ENCODE results near the gene ARHGEF4. TPM values are rescaled to one million over a fixed set of nuclear protein-coding genes. Genes with fewer than 3 reads are reported as not detected.

Gene ARHGEF4
- total and polyA plus RNA-seq, 7 donors, result 1.7 to 32.4 (median 17.2) TPM; not detected in 1

DNA sequence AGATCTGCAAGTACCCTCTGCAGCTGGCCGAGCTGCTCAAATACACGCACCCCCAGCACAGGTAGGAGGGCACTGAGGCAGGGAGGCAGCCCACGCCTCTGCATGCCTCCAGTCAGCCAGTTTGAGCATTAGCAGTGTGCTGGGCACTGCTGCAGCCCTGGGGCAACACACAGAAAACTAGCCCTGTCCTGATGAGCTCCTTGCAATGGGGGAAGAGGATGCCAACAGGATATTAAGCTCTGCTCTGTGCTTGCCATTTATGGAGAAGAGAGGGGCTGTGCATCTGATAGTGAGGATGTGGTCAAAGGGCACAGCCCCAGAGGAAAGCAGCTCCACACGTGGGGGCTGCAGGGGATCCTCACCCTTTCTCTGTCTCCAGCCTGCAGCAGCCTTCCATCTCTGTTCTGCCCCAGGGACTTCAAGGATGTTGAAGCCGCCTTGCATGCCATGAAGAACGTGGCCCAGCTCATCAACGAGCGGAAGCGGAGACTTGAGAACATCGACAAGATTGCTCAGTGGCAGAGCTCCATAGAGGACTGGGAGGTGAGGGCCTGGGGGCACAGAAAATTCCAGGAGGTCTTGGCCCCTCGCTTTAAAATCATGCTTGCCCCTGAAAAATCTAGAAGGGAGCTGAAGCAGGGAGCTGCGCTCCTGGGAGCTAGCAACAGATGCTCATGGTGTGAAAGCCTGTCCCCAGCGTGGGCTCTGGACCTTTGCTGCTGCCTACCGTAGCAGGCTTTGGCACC lies 204.9 kb downstream of the ARHGEF4 start:
- Histone ChIP-seq H3K36me3 (peaks cover 0 to 30% (median 4%) of the 10 kb centered on the region in 4 donors), H3K27me3 (no peaks in the 10 kb centered on the region), H3K4me1 (peaks cover 0 to 13% (median 10%) of the 10 kb centered on the region in 4 donors), H3K4me3 (no peak overlapping the region), H3K9me3 (no peaks in the 10 kb centered on the region), H3K27ac (no peak overlapping the region)
- peak; percentile 26 for DNase-seq
- 85 to 90% methylated on average over 14 of the region's 14 CpGs for WGBS, 2 donors
- intact Hi-C loops (cut with DNase I), result no loop called here
- no peak for TF ChIP-seq POLR2AphosphoS5 (IDR thresholded peaks at IDR 0.05)
- TF ChIP-seq EP300 (IDR thresholded peaks at IDR 0.05), result no peak
- TF ChIP-seq CTCF (IDR thresholded peaks at IDR 0.05), result no peak
- no peak for TF ChIP-seq POLR2A (IDR thresholded peaks at IDR 0.05)

DNA sequence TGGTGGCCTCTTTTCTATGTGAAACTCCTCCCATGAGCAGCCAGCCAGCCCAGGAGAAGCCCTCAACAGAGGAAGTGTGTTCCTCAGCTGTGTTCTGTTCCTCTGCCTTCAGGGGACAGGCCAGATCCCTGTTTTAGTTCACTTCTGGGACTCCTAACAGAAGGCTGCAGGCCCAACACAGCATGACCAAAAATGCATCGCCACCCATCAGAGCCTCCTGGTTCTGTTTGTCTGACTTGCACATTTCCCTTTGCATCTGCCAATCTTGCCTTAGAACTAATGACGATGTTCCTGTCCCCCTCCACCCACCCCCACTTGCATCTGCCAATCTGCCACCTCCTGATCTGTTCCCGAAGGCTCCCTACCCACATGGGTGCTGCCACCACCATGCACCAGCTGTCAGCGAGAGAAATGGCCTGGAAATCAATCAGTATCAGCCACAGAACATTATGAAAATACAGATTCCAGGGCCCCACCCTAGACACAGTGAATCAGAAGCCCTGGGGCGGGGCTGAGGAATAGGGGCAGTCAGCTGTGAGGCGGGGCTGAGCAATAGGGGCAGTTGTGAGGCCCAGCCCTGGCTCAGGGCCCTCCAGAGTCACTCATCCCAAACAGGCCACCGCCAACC lies 205.5 kb downstream of the ARHGEF4 start:
- intact Hi-C loops (cut with DNase I), result no loop called here
- peaks cover 0 to 37% (median 11%) of the 10 kb centered on the region in 4 donors for H3K36me3 ChIP-seq
- peak; percentile 29 for DNase-seq
- WGBS, 2 donors, result 81 to 84% methylated on average over 7 of the region's 7 CpGs
- no peak overlapping the region for H3K4me3 ChIP-seq
- H3K9me3 ChIP-seq, result no peaks in the 10 kb centered on the region
- H3K27me3 ChIP-seq, result no peaks in the 10 kb centered on the region
- TF ChIP-seq POLR2A (IDR thresholded peaks at IDR 0.05) (no peak), CTCF (IDR thresholded peaks at IDR 0.05) (no peak), POLR2AphosphoS5 (IDR thresholded peaks at IDR 0.05) (no peak), EP300 (IDR thresholded peaks at IDR 0.05) (no peak)
- no peak overlapping the region for H3K27ac ChIP-seq
- H3K4me1 ChIP-seq, result peaks cover 0 to 13% (median 10%) of the 10 kb centered on the region in 4 donors

- intact Hi-C loops (cut with DNase I), result no loop called here
- peaks cover 10 to 48% (median 13%) of the 10 kb centered on the region in 4 donors for H3K36me3 ChIP-seq
- H3K4me1 ChIP-seq, result peaks cover 0 to 13% (median 10%) of the 10 kb centered on the region in 4 donors
- peak; percentile 43 for DNase-seq
- no peak overlapping the region for H3K27ac ChIP-seq
- no peaks in the 10 kb centered on the region for H3K9me3 ChIP-seq
- no peaks in the 10 kb centered on the region for H3K27me3 ChIP-seq
- no peak overlapping the region for H3K4me3 ChIP-seq
- 91 to 92% methylated on average over 18 of the region's 18 CpGs for WGBS, 2 donors
- no peak for TF ChIP-seq POLR2A (IDR thresholded peaks at IDR 0.05)
- TF ChIP-seq EP300 (IDR thresholded peaks at IDR 0.05), result no peak
- TF ChIP-seq POLR2AphosphoS5 (IDR thresholded peaks at IDR 0.05), result no peak
- TF ChIP-seq CTCF (IDR thresholded peaks at IDR 0.05), result no peak
These were observed 206.7 kb downstream of the ARHGEF4 start for GRCh38 chr2:131043199-131044074.

GRCh38 chr2:131044075-131044756 lies 207.5 kb downstream of the ARHGEF4 start:
- Histone ChIP-seq H3K4me1 (peaks cover 0 to 13% (median 10%) of the 10 kb centered on the region in 4 donors), H3K4me3 (no peak overlapping the region), H3K27ac (no peak overlapping the region), H3K9me3 (no peaks in the 10 kb centered on the region), H3K36me3 (peaks cover 14 to 56% (median 17%) of the 10 kb centered on the region in 4 donors), H3K27me3 (no peaks in the 10 kb centered on the region)
- 91 to 93% methylated on average over 24 of the region's 24 CpGs for WGBS, 2 donors
- TF ChIP-seq CTCF (IDR thresholded peaks at IDR 0.05) (no peak), EP300 (IDR thresholded peaks at IDR 0.05) (no peak), POLR2A (IDR thresholded peaks at IDR 0.05) (no peak), POLR2AphosphoS5 (IDR thresholded peaks at IDR 0.05) (no peak)
- intact Hi-C loops (cut with DNase I), result no loop called here
- DNase-seq, result peak; percentile 61

Measured in sigmoid colon (tissue), 7 donors.